GM19324 (cell line): ENCODE measurements around the gene CD177.
"Not testable (repeated sequence)": the region's sequence is repeated elsewhere in the genome, so short reads cannot be mapped to it uniquely, and the experiment has no call there.

Experiments used
- ATAC-seq: cut with Tn5 transposase; IDR thresholded peaks from one replicate; pipeline ENCODE4 v1.9.1; 2021; ENCODE audit warnings: mild to moderate bottlenecking, moderate library complexity; ENCODE audit not compliant: unreplicated experiment, low FRiP score

Gene CD177

GRCh38 chr19:43353606-43354304, at the start of gene CD177:
CD177 (plus strand) TSS chr19:43353686; CDS start chr19:43353715, 29 bp downstream.
- no peak for ATAC-seq

- no peak for ATAC-seq
These were observed 47.8 kb upstream of the CD177 start for GRCh38 chr19:43305642-43306041.

- no peak for ATAC-seq
These were observed 47.4 kb upstream of the CD177 start for GRCh38 chr19:43306097-43306496.

- no peak for ATAC-seq
These were observed 45.2 kb upstream of the CD177 start for GRCh38 chr19:43308244-43308815.

GRCh38 chr19:43309466-43309865, 44.0 kb upstream of the CD177 start:
- no peak for ATAC-seq

- ATAC-seq: no peak
These were observed 43.3 kb upstream of the CD177 start for GRCh38 chr19:43310221-43310620.

GRCh38 chr19:43311256-43311655, 42.2 kb upstream of the CD177 start:
- no peak for ATAC-seq

- no peak for ATAC-seq
These were observed 41.8 kb upstream of the CD177 start for GRCh38 chr19:43311706-43312105.

- no peak for ATAC-seq
These were observed 39.6 kb upstream of the CD177 start for GRCh38 chr19:43313711-43314495.

- no peak for ATAC-seq
These were observed 37.6 kb upstream of the CD177 start for GRCh38 chr19:43315851-43316250.

- no peak for ATAC-seq
These were observed 36.7 kb upstream of the CD177 start for GRCh38 chr19:43316591-43317319.

- no peak for ATAC-seq
These were observed 35.3 kb upstream of the CD177 start for GRCh38 chr19:43318203-43318602.

GRCh38 chr19:43318796-43319314, 34.6 kb upstream of the CD177 start:
- no peak for ATAC-seq

GRCh38 chr19:43320546-43320945, 32.9 kb upstream of the CD177 start:
- ATAC-seq: no peak

GRCh38 chr19:43326761-43327160, 26.7 kb upstream of the CD177 start:
- not testable (repeated sequence) for ATAC-seq

GRCh38 chr19:43328561-43328960, 24.9 kb upstream of the CD177 start:
- ATAC-seq: not testable (repeated sequence)

- ATAC-seq: not testable (repeated sequence)
These were observed 24.4 kb upstream of the CD177 start for GRCh38 chr19:43329049-43329448.

- no peak for ATAC-seq
These were observed 23.5 kb upstream of the CD177 start for GRCh38 chr19:43329989-43330388.

GRCh38 chr19:43330726-43331434, 22.6 kb upstream of the CD177 start:
- no peak for ATAC-seq

GRCh38 chr19:43331435-43332010, 22.0 kb upstream of the CD177 start:
- ATAC-seq: no peak
